ENCODE measurements around the gene TMEM101.

- TF ChIP-seq FOXJ3 (CRISPR knock-in tag; IDR thresholded peaks at IDR 0.05; ENCODE audit: borderline replicate concordance): no peak
- no peak for TF ChIP-seq SP1 (CRISPR knock-in tag; conservative IDR thresholded peaks at IDR 0.05)
- no peak for TF ChIP-seq NR3C1 (CRISPR knock-in tag; conservative IDR thresholded peaks at IDR 0.05; ENCODE audit: low read depth)
- no peak for TF ChIP-seq IRF2 (CRISPR knock-in tag; IDR thresholded peaks at IDR 0.05; ENCODE audit: borderline replicate concordance, low read depth)
- no peak for TF ChIP-seq CTCF (IDR thresholded peaks at IDR 0.05)
- no peak for TF ChIP-seq ATF6 (CRISPR knock-in tag; IDR thresholded peaks at IDR 0.05)
- no peak for TF ChIP-seq ARID4B (CRISPR knock-in tag; IDR thresholded peaks at IDR 0.05; ENCODE audit: borderline replicate concordance)
- TF ChIP-seq MAX (CRISPR knock-in tag; IDR thresholded peaks at IDR 0.05): no peak
- no peak for TF ChIP-seq ZNF138 (CRISPR knock-in tag; conservative IDR thresholded peaks at IDR 0.05)
- TF ChIP-seq TEAD1 (CRISPR knock-in tag; IDR thresholded peaks at IDR 0.05): no peak
- TF ChIP-seq ATF2 (CRISPR knock-in tag; IDR thresholded peaks at IDR 0.05; ENCODE audit: borderline replicate concordance, low read depth): no peak
- no peak for TF ChIP-seq PRDM15 (CRISPR knock-in tag; IDR thresholded peaks at IDR 0.05)
Measured at GRCh38 chr17:44039829-44040635, 25.3 kb upstream of the TMEM101 start.

All from WTC11 (cell line).